HL-60/S4 treated with retinoic acid at 250 ng/mL for 4 days and 3 days (cell line): Measurements from ENCODE around the gene CEP290.
"Not testable (repeated sequence)": the region's sequence is repeated elsewhere in the genome, so short reads cannot be mapped to it uniquely, and the experiment has no call there.

Experiments used
- in situ Hi-C: fragments of 300-500 bp; cut with MboI; formaldehyde crosslinking; loops from 2 replicates; pipeline ENCODE4 v1.7.0; 2022; ENCODE audit warnings: low sequenced_read_pairs

The CEP290 gene

DNA sequence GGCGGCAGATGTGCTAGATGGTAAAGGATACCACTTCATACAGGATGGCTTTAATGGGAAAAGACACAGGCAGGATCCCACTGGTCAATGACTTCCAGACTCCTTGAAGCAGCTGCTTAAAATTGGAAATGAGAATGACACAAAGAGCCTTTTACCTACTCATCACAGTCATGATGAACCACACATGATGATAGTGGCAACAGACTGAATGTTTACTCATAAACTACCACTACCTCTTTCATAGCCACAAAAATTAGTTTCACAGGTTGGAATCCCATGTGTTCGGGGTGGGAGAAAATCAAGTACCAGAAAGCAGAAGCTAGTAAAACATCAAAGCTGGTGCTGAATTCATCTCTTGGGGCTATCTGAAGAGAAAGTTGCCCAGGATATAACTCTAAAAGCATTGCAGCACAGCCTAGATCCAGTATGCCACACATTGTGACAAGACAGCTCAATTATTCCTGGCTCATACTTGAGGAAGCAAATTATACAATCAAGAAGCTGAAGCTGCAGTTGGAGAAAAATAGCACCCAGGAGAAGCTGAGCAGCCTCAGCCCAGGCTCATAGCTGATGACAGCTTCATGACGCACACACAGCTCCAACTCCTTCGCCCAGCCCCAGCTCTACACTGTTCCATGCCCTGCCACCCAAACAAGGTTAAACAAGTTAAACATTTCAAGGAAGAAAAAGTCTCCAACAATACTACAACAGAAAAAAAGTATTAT lies 83.7 kb downstream of the CEP290 start:
- in situ Hi-C loops = no loop called here

- in situ Hi-C loops = no loop called here
Observed at GRCh38 chr12:88056571-88056970, 85.3 kb downstream of the CEP290 start.

- in situ Hi-C loops = no loop called here
Observed at GRCh38 chr12:88052686-88053085, 89.2 kb downstream of the CEP290 start.

DNA sequence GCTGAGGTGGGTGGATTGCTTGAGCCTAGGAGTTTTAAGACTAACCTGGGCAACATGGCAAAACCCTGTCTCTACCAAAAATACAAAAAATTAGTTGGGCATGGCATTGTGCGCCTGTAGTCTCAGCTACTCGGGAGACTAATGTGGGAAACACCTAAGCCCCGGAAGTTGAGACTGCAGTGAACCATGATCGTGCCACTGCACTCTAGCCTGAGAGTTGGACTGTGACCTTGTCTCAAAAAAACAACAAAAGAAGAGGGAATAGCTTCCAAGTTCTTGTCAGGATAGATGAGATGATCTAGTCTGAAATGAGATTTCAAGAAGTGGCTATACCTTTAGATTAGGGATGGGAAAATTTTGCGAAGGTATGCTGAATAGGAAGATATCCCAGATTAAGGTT lies 97.9 kb downstream of the CEP290 start:
- in situ Hi-C loops = no loop called here

- in situ Hi-C loops = no loop called here
Observed at GRCh38 chr12:88037770-88038169, 104.1 kb downstream of the CEP290 start.

- in situ Hi-C loops = no loop called here
Observed at GRCh38 chr12:88036353-88036965, 105.4 kb downstream of the CEP290 start.

GRCh38 chr12:88035907-88036289 lies 106.0 kb downstream of the CEP290 start:
- in situ Hi-C loops = no loop called here

DNA sequence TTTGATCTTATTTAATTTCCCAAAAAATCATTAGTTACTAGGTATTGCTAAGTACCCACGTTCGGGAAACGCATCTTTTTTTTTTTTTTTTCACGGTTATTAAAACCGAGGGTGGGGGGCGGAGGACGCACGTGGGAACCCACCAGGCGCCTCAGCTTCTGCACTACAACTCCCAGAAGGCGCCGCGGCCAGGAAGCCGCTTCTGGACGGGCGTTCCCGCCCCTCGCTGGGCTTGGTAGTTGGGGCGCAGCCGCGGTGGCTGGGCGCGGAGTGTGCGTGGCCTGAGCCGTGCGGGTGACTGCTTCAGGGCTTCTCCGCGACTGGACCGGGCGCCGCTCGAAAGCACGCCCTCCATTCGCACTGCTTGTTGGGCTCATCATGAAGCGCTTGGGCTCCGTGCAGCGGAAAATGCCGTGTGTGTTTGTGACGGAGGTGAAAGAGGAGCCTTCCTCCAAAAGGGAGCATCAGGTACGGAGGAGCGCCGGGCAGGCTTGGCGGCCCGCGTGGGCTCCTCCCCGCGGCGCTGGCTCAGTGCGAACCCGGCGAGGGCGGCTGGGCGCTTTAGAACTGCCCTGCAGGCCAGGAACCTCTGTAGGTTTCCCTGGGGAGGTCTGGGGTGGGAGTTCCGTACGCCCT lies 106.5 kb downstream of the CEP290 start:
- in situ Hi-C loops = no loop called here

- in situ Hi-C loops = not testable (repeated sequence)
Observed at GRCh38 chr12:88031161-88031560, 110.7 kb downstream of the CEP290 start.

- in situ Hi-C loops = no loop called here
Observed at GRCh38 chr12:88029093-88029665, 112.7 kb downstream of the CEP290 start, which contains the start of gene C12orf50. C12orf50 (minus strand) TSS chr12:88029401; CDS start chr12:88026962, 2,439 bp downstream.

- in situ Hi-C loops = no loop called here
Observed at GRCh38 chr12:88026196-88026595, 115.7 kb downstream of the CEP290 start.

GRCh38 chr12:88017964-88018363 lies 123.9 kb downstream of the CEP290 start:
- in situ Hi-C loops = no loop called here

GRCh38 chr12:88015825-88016224 lies 126.1 kb downstream of the CEP290 start:
- in situ Hi-C loops = no loop called here

- in situ Hi-C loops = no loop called here
Observed at GRCh38 chr12:88011755-88012154, 130.1 kb downstream of the CEP290 start.

DNA sequence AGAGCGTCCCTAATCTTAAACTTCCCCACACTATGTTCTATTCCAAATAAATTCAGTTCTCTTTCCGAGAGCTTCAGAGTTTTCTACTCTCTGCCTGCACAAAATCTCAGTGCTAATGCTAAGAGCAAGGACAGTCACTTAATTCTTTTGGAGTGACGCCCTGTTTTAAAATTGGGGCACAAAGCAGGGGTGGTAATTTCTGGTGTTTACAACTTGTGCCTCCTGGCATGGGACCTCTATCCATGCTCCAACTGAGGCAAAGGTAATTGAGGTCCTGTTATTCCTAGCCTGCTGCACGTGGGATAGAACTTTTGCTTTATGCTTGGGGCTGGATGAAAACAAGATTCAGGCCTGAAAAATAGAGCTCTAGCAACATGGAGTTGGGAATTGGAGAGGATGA lies 135.5 kb downstream of the CEP290 start:
- in situ Hi-C loops = no loop called here

- in situ Hi-C loops = no loop called here
Observed at GRCh38 chr12:88001327-88001726, 140.6 kb downstream of the CEP290 start.
